CMK (cell line): ENCODE results near the gene ROBO2.
"Not testable (repeated sequence)": the region's sequence is repeated elsewhere in the genome, so short reads cannot be mapped to it uniquely, and the experiment has no call there.

ENCODE experiments used
- DNase-seq: peaks from one replicate; pipeline ENCODE4 v3.0.0-alpha.2; 2010; ENCODE audit warnings: low read depth

ROBO2 gene

GRCh38 chr3:77328690-77329089, 288.8 kb downstream of the ROBO2 start:
- DNase-seq, result no peak

DNA sequence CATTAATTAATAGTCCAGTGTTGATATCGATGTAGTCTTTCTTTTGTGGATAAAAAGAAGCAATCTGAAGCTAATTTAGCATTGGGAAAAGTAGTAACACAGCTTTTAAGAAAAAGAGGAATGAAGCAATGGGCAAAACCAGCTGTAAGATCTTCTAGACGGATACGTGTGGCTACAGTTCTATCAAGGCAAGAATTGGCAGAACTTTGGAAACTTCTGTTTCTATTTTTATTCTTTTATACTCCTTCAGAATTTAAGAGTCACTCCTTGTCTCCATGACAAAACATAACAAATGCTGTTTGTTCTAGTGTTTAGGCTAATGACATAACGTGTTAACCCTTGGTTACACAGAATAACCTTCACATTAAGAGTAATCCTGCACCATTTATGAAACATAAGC, 289.2 kb downstream of the ROBO2 start:
- DNase-seq, result no peak

DNA sequence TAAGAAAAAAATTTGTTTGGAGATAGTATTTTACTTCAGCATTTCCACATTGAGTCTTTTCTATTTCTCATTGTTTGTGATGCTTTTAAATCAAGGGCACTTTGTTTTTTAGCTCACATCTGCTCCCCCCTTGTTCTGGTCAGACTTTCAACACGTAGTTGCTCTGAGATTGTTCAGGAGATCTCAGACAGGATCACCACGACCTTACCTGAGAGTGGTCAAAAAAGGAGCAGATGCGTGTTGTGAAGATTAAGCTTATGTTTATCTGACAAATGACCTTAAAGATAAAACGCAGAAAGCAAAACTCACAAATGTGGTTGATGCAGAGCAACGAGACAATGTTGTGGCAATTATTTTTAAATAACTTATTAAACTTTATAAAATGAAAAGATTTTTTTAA, 298.3 kb downstream of the ROBO2 start:
- DNase-seq, result no peak

- DNase-seq, result no peak
Observed at GRCh38 chr3:77342027-77342426, 302.1 kb downstream of the ROBO2 start.

GRCh38 chr3:77342688-77343087, 302.8 kb downstream of the ROBO2 start:
- no peak for DNase-seq

GRCh38 chr3:77345009-77345408, 305.1 kb downstream of the ROBO2 start:
- DNase-seq, result no peak

DNA sequence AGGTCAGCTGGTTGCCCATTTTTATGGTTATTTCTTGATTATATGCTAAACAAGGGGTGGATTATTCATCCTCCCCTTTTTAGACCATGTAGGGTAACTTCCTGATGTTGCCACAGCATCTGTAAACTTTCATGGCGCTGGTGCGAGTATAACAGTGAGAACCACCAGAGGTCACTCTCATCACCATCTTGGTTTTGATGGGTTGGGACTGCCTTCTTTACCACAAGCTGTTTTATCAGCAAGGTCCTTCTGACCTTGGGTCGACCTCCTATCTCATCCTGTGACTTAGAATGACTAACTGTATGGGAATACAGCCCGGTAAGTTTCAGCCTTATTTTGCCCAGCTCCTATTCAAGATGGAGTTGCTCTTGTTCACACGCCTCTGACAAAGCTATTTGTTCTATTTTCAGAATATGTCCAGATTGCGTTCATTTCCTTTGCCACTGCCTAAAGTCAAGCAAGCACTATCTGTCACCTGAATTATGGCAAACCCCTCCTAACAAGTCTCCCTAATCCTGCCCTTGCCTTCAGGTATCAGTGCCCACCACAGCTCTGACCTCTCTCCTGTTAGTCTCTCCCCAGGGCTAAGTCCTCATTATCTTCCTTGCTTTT, 308.5 kb downstream of the ROBO2 start:
- DNase-seq, result no peak

DNA sequence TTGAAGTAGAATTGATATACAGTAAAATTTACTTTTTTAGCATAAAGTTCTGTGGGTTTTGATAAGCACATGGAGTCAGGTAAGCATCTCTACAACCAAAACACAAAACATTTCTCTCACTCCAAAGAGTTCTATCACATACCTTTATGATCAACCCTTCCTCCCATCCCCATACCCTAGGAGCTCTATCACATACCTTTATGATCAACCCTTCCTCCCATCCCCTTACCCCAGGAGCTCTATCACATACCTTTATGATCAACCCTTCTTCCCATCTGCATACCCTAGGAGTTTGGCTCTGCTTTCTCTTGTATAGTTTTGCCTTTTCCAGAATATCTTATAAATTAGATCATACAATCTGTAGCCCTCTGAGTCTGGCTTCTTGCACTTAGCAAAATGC, 315.1 kb downstream of the ROBO2 start:
- DNase-seq, result no peak

DNA sequence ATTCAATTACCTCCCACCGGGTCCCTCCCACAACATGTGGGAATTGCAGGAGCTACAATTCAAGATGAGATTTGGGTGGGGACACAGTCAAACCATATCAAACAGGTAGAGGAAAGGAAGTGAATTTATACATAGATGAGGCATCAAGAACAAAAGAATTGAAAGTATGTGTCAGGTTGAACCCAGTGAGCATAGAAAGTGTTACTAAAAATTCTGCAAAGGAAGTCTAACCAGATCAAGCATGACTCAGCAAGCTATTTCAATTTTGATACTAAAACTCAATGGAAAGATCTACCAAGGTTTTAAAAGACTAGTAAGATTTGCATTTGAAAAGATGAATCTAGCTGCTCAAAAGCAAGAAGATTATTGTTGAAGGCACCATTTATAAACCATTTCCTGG, 323.0 kb downstream of the ROBO2 start:
- DNase-seq, result no peak

DNA sequence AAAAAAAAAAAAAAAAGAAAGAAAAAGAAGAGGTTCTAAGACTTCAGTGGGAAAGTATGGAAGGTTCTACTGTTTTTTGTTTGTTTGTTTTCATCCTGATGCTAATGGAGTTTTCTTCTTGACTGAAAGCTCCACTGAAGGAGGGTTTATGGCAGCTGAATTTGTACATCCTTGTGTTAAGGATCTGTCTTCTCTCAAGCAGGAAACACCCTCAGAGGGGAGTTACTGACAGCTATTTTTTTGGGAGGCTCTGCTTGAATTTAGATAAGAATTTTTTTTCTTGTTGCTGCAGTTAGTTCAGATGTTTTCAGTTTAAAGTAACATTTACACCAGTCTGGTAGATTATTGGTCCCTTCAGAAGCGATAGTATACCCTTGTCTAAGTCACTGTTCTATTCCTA, 325.3 kb downstream of the ROBO2 start:
- no peak for DNase-seq

- no peak for DNase-seq
Observed at GRCh38 chr3:77370413-77370812, 330.5 kb downstream of the ROBO2 start.

- no peak for DNase-seq
Observed at GRCh38 chr3:77372018-77372417, 332.1 kb downstream of the ROBO2 start.

DNA sequence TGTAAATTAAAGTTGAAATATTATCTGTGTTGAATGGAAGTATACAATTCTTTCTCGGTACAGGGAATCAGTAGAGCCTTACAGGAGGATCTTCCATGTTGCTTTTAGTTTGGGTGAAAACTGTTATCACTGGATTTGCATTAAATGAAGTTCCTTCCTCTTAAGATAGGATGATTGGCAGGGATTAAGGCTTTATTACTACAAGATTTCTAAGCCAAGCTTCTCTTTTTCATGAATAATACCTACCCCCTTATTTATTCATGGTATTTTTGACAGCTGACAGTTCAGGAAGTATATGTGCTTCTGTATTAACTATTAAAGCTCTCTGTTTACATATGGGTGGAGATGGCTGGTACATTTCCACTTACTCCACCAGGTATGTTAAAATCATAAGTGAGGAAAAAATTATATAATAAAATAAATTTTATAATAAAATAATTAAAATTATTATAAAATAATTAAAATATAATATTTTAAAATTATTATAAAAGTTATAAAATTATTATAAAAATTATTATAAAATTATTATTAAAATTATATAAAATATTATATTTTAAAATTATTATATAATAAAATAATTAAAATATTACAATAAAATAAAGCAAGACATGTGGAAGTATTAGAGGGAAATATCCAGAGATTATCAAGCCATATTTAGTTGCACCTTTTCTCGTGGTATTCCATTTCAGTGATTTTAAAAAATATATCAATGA, 332.9 kb downstream of the ROBO2 start:
- no peak for DNase-seq

DNA sequence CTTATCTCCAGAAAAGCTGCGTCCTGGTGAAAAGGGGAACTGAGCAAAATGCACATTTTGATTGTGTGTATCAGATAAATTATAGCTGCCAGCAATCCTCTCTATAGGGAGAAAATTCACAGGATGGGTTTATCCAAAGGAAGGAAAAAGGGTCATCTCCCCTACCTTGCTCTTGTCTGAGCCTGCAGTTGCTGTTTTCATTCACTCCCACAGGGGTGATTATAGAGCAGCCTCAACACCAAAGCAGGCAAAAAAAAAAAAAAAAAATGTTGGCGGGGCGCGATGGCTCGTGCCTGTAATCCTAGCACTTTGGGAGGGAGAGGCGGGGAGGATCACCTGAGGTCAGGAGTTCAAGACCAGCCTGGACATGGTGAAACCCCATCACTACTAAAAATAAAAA, 333.7 kb downstream of the ROBO2 start:
- no peak for DNase-seq

- no peak for DNase-seq
Observed at GRCh38 chr3:77376511-77376910, 336.6 kb downstream of the ROBO2 start.

DNA sequence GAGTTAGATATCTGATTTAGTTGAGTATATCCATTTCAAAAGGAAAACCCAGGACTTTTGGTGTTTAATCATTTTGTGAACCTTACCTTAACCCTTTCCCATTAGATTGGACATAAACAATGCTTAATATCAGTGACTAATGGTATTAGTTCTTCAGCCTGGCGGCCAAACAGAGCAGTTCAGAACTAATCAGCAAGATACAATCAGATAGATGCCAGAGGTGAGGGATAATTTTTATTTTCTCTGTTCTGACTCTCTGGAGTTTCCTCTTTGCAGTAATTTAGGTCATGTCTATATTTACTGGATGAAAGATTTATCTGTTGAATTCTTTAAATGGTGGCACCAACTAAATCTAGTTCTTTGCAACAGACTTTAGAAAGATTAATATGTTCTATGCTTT, 337.8 kb downstream of the ROBO2 start:
- no peak for DNase-seq

GRCh38 chr3:77380136-77380535, 340.2 kb downstream of the ROBO2 start:
- no peak for DNase-seq

DNA sequence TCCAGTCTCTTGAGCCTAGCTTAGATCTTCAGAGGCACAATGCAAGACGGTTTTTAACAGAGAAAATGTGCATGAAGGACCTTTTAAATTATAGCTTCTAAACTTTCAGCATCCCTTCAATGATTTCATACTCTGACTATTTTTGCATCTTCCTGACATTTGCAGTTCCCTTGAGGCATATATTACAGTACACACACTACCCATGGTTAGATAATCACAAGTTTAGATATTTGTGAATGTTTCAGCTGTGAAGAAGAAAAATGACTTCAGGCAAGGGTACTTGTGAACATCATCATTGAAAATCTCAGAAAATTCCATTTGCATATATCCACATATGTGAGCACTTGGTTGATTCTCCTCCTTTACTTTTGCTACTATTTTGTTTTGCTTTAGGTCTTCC, 341.5 kb downstream of the ROBO2 start:
- DNase-seq, result no peak

DNA sequence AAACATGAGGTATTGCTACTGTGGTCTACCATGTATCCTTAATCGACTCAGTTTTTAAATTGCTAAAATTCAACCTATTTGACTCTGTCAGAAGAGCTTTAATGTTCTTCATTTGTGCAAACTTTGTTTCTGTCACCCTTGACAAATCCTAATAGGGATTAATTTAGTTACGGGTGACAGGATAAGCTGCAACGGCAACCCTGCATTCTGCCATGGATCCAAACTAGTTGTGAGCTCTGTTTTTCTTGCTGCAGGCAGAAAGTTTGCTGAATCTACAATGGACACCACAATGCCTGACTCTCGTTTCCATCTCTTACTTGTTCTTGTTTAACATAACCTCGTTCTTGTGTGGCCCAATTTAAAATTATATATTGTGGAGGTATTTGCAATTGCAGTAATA, 352.3 kb downstream of the ROBO2 start:
- DNase-seq, result no peak

GRCh38 chr3:77394046-77394445, 354.1 kb downstream of the ROBO2 start:
- DNase-seq, result no peak

- no peak for DNase-seq
Observed at GRCh38 chr3:77404871-77405270, 365.0 kb downstream of the ROBO2 start.

- no peak for DNase-seq
Observed at GRCh38 chr3:77407441-77407840, 367.5 kb downstream of the ROBO2 start.

DNA sequence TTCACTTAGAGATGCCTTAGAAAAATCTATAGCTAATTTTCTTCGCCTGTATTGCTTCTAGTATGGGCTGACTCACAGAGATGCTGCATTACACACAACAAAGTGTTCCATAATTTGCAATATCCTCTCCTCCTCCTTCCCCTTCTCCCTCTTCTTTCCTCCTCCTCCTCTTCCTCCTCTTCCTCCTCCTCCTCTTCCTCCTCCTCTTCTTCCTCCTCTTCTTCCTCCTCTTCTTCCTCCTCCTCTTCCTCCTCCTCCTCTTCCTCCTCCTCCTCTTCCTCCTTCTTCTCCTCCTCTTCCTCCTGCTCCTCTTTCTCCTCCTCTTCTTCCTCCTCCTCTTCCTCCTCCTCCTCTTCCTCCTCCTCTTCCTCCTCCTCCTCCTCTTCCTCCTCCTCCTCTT, 370.4 kb downstream of the ROBO2 start:
- not testable (repeated sequence) for DNase-seq

- no peak for DNase-seq
Observed at GRCh38 chr3:77411334-77411733, 371.4 kb downstream of the ROBO2 start.
